ENCODE results near the gene ICAM4. TPM values are rescaled to one million over a fixed set of nuclear protein-coding genes. Genes with fewer than 3 reads are reported as not detected.

The ICAM4 gene
- total and polyA plus RNA-seq, 2 donors (not counting 1 experiment from before 2014, with no cell fraction given) = 0.58 to 4.1 TPM

DNA sequence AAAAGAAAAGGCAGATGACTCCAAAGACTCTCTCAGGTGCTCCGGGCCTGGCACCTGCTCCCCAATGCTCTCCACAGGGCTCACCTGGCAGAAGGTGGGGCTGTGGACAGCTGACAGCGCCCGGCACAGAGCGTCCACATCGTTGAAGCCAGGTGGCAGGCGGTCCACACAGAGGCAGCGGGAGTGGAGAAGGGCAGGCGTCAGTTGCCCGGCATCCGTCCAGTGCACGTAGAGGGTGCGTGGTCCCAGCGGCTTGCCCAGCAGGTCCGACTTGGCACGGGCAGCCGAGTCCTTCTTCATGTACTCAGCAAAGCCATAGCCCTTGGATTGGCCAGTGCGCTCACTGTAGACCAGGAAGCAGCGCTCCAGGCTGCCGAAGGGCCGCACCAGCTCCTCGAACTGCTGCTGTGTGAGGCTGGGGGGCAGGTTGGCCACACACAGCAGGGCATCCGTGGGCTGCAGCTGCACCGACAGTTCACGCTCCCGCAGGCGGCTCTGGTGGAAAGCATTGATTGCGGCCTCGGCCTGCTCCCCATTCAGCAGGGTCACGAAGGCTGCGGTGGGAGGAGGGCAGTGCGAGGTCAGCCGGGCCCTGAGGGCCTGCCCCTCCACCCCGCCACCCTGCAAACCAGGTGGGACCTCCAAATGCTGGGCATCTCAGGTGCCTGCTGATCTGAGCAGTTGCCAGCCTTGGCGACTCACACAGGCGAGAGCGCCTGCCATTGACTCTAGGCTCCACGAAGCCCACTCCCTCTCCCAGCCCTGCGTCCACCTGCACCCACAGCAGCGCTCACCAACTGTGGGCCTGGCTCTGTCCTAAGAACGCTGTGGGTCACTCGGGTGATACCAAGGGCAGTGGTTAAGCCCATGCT is 42.0 kb downstream of the ICAM4 start:
- Histone ChIP-seq H3K4me3 (replicated peaks in 1 of 4; ENCODE audit: control extremely low read depth in 1 of 4, insufficient read depth in 1 of 4, low read depth in 3 of 4, low read length in 4 of 4) (no peak overlapping the region), H3K27me3 (ENCODE audit: control insufficient read depth, insufficient read depth, low read length) (no peaks in the 10 kb centered on the region), H2AFZ (ENCODE audit: low read length) (no peak overlapping the region), H4K20me1 (ENCODE audit: control insufficient read depth, extremely low read depth, insufficient read depth, low read length) (no peaks in the 10 kb centered on the region), H3K9ac (ENCODE audit: insufficient read depth, low read length) (no peak overlapping the region), H3K27ac (ENCODE audit: insufficient read depth, low read length) (no peak overlapping the region), H3K9me3 (ENCODE audit: control insufficient read depth, insufficient read depth, low read depth, low read length) (no peaks in the 10 kb centered on the region), H3K79me2 (ENCODE audit: control insufficient read depth, insufficient read depth, low read length) (peaks cover 26% of the 10 kb centered on the region), H3K4me1 (ENCODE audit: control insufficient read depth, extremely low read depth, insufficient read depth, low read length) (peaks cover 6% of the 10 kb centered on the region), H3K4me2 (ENCODE audit: extremely low read depth, insufficient read depth, low read length) (no peak overlapping the region), H3K36me3 (ENCODE audit: control insufficient read depth, insufficient read depth, low read length) (peaks cover 29% of the 10 kb centered on the region)
- TF ChIP-seq, protein P1, sequence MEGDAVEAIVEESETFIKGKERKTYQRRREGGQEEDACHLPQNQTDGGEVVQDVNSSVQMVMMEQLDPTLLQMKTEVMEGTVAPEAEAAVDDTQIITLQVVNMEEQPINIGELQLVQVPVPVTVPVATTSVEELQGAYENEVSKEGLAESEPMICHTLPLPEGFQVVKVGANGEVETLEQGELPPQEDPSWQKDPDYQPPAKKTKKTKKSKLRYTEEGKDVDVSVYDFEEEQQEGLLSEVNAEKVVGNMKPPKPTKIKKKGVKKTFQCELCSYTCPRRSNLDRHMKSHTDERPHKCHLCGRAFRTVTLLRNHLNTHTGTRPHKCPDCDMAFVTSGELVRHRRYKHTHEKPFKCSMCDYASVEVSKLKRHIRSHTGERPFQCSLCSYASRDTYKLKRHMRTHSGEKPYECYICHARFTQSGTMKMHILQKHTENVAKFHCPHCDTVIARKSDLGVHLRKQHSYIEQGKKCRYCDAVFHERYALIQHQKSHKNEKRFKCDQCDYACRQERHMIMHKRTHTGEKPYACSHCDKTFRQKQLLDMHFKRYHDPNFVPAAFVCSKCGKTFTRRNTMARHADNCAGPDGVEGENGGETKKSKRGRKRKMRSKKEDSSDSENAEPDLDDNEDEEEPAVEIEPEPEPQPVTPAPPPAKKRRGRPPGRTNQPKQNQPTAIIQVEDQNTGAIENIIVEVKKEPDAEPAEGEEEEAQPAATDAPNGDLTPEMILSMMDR (conservative IDR thresholded peaks at IDR 0.05 in 1 of 2, IDR thresholded peaks at IDR 0.05 in 1 of 2; ENCODE audit: low read depth in 1 of 2, low read length in 2 of 2) = no peak
- TF ChIP-seq EZH2 (IDR thresholded peaks at IDR 0.05; ENCODE audit: low read length, missing control alignments) = no peak
- no peak for DNase-seq (ENCODE audit: low read depth in 2 of 2)

- no peak overlapping the region for H3K4me3 ChIP-seq (replicated peaks in 1 of 4; ENCODE audit: control extremely low read depth in 1 of 4, insufficient read depth in 1 of 4, low read depth in 3 of 4, low read length in 4 of 4)
- DNase-seq (ENCODE audit: low read depth in 2 of 2) = no peak
- H3K79me2 ChIP-seq (ENCODE audit: control insufficient read depth, insufficient read depth, low read length) = peaks cover 26% of the 10 kb centered on the region
- H3K9me3 ChIP-seq (ENCODE audit: control insufficient read depth, insufficient read depth, low read depth, low read length) = no peaks in the 10 kb centered on the region
- H3K4me2 ChIP-seq (ENCODE audit: extremely low read depth, insufficient read depth, low read length) = no peak overlapping the region
- H3K36me3 ChIP-seq (ENCODE audit: control insufficient read depth, insufficient read depth, low read length) = peaks cover 28% of the 10 kb centered on the region
- peaks cover 11% of the 10 kb centered on the region for H3K4me1 ChIP-seq (ENCODE audit: control insufficient read depth, extremely low read depth, insufficient read depth, low read length)
- H3K27me3 ChIP-seq (ENCODE audit: control insufficient read depth, insufficient read depth, low read length) = no peaks in the 10 kb centered on the region
- no peak overlapping the region for H2AFZ ChIP-seq (ENCODE audit: low read length)
- TF ChIP-seq, protein P1 (conservative IDR thresholded peaks at IDR 0.05 in 1 of 2, IDR thresholded peaks at IDR 0.05 in 1 of 2; ENCODE audit: low read depth in 1 of 2, low read length in 2 of 2) = no peak
- no peak for TF ChIP-seq EZH2 (IDR thresholded peaks at IDR 0.05; ENCODE audit: low read length, missing control alignments)
- no peaks in the 10 kb centered on the region for H4K20me1 ChIP-seq (ENCODE audit: control insufficient read depth, extremely low read depth, insufficient read depth, low read length)
- no peak overlapping the region for H3K9ac ChIP-seq (ENCODE audit: insufficient read depth, low read length)
- no peak overlapping the region for H3K27ac ChIP-seq (ENCODE audit: insufficient read depth, low read length)
These were observed 42.8 kb downstream of the ICAM4 start for GRCh38 chr19:10329555-10329954.

DNA sequence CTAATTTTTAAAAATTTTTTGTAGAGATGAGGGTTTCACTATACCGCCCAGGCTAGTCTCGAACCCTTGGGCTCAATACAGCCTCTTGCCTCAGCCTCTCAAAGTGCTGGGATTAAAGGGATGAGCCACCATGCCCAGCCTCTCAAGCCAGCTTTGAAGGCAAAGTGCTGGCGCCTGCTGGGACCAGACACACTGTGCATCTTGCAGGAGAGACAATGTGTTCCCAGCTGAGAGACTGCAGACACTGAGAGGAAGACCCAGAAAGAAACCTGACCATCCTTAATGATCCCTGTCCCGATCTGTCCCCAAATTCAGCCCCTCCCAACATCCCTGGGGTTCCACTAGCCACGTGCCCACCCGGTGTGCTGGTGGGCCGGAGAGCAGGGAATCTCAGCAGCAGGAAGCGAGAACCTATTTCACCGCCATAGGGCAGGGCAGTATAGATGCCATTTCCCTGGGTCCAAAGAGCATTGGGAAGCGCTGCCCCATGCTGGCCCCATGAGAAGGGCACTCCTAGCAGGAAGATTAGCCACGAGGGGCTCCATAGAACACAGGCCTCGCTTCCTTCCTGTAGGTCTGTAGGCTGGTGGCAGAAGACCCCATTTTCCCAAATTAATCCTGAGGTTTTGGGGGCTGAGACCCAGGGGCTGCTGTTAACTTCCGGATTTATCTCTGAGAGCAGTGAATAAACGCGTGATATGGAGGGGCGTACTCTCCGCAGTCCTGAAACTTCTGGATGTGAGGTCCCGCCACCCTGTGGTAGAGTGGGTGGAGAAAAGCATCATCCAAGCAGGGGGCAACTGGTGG is 45.6 kb downstream of the ICAM4 start:
- H3K4me3 ChIP-seq (replicated peaks in 1 of 4; ENCODE audit: control extremely low read depth in 1 of 4, insufficient read depth in 1 of 4, low read depth in 3 of 4, low read length in 4 of 4) = peak overlapping the region; percentile 85 to 98 (median 90)
- H3K36me3 ChIP-seq (ENCODE audit: control insufficient read depth, insufficient read depth, low read length) = peaks cover 23% of the 10 kb centered on the region
- peak overlapping the region; percentile 96 for H3K27ac ChIP-seq (ENCODE audit: insufficient read depth, low read length)
- H2AFZ ChIP-seq (ENCODE audit: low read length) = peak overlapping the region; percentile 19
- peaks cover 26% of the 10 kb centered on the region for H3K79me2 ChIP-seq (ENCODE audit: control insufficient read depth, insufficient read depth, low read length)
- peak overlapping the region; percentile 100 for H3K4me2 ChIP-seq (ENCODE audit: extremely low read depth, insufficient read depth, low read length)
- H3K4me1 ChIP-seq (ENCODE audit: control insufficient read depth, extremely low read depth, insufficient read depth, low read length) = peaks cover 13% of the 10 kb centered on the region
- no peaks in the 10 kb centered on the region for H3K9me3 ChIP-seq (ENCODE audit: control insufficient read depth, insufficient read depth, low read depth, low read length)
- TF ChIP-seq EZH2 (IDR thresholded peaks at IDR 0.05; ENCODE audit: low read length, missing control alignments) = no peak
- no peaks in the 10 kb centered on the region for H4K20me1 ChIP-seq (ENCODE audit: control insufficient read depth, extremely low read depth, insufficient read depth, low read length)
- no peaks in the 10 kb centered on the region for H3K27me3 ChIP-seq (ENCODE audit: control insufficient read depth, insufficient read depth, low read length)
- H3K9ac ChIP-seq (ENCODE audit: insufficient read depth, low read length) = peak overlapping the region; percentile 99
- no peak for DNase-seq (ENCODE audit: low read depth in 2 of 2)
